ENCODE measurements around the gene PRKG1. TPM values are rescaled to one million over a fixed set of nuclear protein-coding genes. Genes with fewer than 3 reads are reported as not detected.

The PRKG1 gene
- total and polyA plus RNA-seq, 7 donors = 4.5 to 49.0 (median 31.7) TPM

DNA sequence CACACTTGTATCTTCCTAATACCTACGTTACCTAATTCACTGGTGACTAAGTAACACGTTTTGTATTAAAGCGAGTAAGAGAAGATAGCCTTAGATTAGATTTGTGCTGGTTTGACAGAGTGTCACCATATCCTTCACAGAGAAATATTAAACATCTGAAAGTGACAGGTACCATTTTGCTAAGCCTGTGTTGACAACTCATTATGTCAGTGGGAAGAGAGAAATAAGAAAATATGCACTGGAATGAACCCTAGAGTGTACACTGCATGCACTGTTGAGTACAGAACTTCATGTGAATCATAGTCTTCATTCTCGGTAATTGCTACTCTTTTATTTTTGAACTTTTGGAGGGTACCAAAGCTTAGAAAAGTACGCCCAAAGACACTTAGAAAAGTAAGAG, 10.9 kb downstream of the PRKG1 start:
- Histone ChIP-seq H3K4me1 (peaks cover 12% of the 10 kb centered on the region), H3K36me3 (ENCODE audit: insufficient read depth in 1 of 2, low read depth in 1 of 2) (no peaks in the 10 kb centered on the region), H3K4me3 (no peak overlapping the region), H3K27me3 (ENCODE audit: insufficient read depth in 3 of 3, low read length in 2 of 3) (no peaks in the 10 kb centered on the region), H3K9me3 (no peaks in the 10 kb centered on the region), H3K27ac (no peak overlapping the region)
- 86 to 92% (median 88%) methylated on average over 5 of the region's 5 CpGs for WGBS, 3 donors
- DNase-seq (no peak), ATAC-seq (peak in 1 of 4 donors; percentile 40)
- intact Hi-C loops (cut with DNase I) = loop anchor here in 1 of 2 donors (10.0 kb wide), 1 partner anchor 310 kb away; no protein-coding TSS in a partner anchor
- TF ChIP-seq, protein P1, sequence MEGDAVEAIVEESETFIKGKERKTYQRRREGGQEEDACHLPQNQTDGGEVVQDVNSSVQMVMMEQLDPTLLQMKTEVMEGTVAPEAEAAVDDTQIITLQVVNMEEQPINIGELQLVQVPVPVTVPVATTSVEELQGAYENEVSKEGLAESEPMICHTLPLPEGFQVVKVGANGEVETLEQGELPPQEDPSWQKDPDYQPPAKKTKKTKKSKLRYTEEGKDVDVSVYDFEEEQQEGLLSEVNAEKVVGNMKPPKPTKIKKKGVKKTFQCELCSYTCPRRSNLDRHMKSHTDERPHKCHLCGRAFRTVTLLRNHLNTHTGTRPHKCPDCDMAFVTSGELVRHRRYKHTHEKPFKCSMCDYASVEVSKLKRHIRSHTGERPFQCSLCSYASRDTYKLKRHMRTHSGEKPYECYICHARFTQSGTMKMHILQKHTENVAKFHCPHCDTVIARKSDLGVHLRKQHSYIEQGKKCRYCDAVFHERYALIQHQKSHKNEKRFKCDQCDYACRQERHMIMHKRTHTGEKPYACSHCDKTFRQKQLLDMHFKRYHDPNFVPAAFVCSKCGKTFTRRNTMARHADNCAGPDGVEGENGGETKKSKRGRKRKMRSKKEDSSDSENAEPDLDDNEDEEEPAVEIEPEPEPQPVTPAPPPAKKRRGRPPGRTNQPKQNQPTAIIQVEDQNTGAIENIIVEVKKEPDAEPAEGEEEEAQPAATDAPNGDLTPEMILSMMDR (IDR thresholded peaks at IDR 0.05) = no peak

DNA sequence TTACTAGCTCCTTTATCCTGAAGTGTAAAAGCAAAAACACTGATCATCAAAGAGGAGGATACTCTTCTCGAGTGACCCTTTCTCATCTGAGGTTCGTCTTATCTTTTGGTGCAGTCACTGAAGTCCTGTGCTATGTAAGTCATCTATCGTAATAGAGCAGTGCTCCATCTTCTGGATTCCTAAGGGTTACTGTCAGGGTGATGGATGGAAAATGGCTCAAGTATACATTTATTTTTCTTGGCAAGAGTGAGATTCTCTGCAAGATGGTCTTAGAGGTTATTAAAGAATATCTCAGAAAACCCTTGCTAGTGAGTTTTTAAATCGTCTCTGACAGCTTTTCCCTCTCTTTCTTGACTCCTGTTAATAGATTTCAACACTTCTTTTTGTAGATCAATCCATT, 12.4 kb downstream of the PRKG1 start:
- ATAC-seq = no peak
- H3K27me3 ChIP-seq (ENCODE audit: insufficient read depth in 3 of 3, low read length in 2 of 3) = no peaks in the 10 kb centered on the region
- no peaks in the 10 kb centered on the region for H3K9me3 ChIP-seq
- H3K36me3 ChIP-seq (ENCODE audit: insufficient read depth in 1 of 2, low read depth in 1 of 2) = no peaks in the 10 kb centered on the region
- intact Hi-C loops (cut with DNase I) = loop anchor here in 1 of 2 donors (10.0 kb wide), 1 partner anchor 308 kb away; no protein-coding TSS in a partner anchor
- no peak overlapping the region for H3K4me3 ChIP-seq
- WGBS, 3 donors = 76 to 85% (median 83%) methylated on average over 4 of the region's 4 CpGs
- DNase-seq = no peak
- peaks cover 25% of the 10 kb centered on the region for H3K4me1 ChIP-seq
- TF ChIP-seq, protein P1 (IDR thresholded peaks at IDR 0.05) = no peak
- H3K27ac ChIP-seq = no peak overlapping the region

DNA sequence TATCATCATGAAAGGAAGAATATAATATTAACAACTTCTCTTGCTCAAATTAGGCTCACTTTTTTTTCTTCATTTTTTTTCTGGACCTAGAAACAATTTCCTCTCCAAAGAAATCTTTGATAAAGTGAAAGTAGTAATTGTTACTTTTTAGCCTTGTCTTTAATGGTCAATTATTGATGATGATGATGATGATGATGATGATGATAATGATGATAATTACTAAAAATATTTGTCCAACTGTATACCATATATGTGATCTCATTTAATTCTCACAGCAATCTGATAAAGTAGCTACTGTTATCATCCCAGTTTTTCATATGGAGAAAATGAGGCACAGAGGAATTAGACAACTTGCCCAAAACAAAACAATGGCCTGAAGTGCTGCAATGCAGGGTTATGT, 12.8 kb downstream of the PRKG1 start:
- peaks cover 29% of the 10 kb centered on the region for H3K4me1 ChIP-seq
- TF ChIP-seq, protein P1 (IDR thresholded peaks at IDR 0.05) = no peak
- intact Hi-C loops (cut with DNase I) = loop anchor here in 1 of 2 donors (10.0 kb wide), 1 partner anchor 308 kb away; no protein-coding TSS in a partner anchor

DNA sequence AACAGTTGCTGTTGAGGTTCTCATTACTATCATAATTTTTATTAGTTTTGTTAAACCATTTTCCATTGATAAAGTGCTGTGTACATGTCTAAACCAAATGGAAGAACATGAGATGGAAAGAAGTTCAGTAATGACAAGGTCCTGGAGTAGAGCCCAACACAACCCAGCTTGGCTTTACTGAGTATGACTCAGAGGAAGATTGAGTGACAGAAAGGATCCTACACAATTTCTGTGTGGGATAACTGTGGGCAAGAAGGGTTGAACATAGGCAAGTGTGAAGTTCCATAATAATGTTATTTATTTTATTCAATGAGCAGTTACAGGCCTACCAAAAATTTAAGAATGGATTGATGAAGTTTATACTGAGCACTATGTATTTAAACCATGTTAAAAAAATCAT, 15.9 kb downstream of the PRKG1 start:
- Histone ChIP-seq H3K4me1 (peaks cover 41% of the 10 kb centered on the region), H3K4me3 (no peak overlapping the region), H3K27me3 (ENCODE audit: insufficient read depth in 3 of 3, low read length in 2 of 3) (no peaks in the 10 kb centered on the region), H3K27ac (no peak overlapping the region), H3K9me3 (no peaks in the 10 kb centered on the region), H3K36me3 (ENCODE audit: insufficient read depth in 1 of 2, low read depth in 1 of 2) (no peaks in the 10 kb centered on the region)
- peak; percentile 76 to 91 (median 85) for ATAC-seq
- intact Hi-C loops (cut with DNase I) = no loop called here
- TF ChIP-seq, protein P1 (IDR thresholded peaks at IDR 0.05) = no peak
- no peak for DNase-seq

More for the DNA sequence above, 12.8 kb downstream of the PRKG1 start:
- no peak overlapping the region for H3K27ac ChIP-seq
- H3K4me3 ChIP-seq = no peak overlapping the region
- H3K36me3 ChIP-seq (ENCODE audit: insufficient read depth in 1 of 2, low read depth in 1 of 2) = no peaks in the 10 kb centered on the region
- no peak for DNase-seq
- H3K9me3 ChIP-seq = no peaks in the 10 kb centered on the region
- H3K27me3 ChIP-seq (ENCODE audit: insufficient read depth in 3 of 3, low read length in 2 of 3) = no peaks in the 10 kb centered on the region
- ATAC-seq = no peak

DNA sequence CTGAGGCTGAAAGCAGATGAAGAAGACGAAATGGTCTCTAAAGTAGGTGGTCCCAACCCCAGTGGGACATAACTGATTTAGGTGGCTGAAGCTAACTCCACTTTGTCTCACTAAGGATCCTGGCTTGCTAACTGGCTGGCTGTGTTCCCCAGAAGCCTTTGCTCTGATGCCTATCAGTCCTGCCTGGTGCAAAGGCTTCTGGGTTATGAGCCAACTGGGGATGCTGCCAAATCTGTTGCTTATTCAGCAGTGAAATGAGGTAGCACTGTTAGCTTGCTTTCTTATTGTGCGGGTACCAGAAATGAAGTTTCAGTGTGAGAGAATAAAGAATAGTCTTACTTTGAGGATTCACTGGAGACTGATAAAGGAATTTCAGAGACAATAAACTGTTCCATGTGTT, 18.1 kb downstream of the PRKG1 start:
- intact Hi-C loops (cut with DNase I) = no loop called here

More for the DNA sequence above, 18.1 kb downstream of the PRKG1 start:
- Histone ChIP-seq H3K27me3 (ENCODE audit: insufficient read depth in 3 of 3, low read length in 2 of 3) (no peaks in the 10 kb centered on the region), H3K4me1 (peaks cover 44% of the 10 kb centered on the region), H3K27ac (peak overlapping the region; percentile 7), H3K9me3 (no peaks in the 10 kb centered on the region), H3K4me3 (no peak overlapping the region), H3K36me3 (ENCODE audit: insufficient read depth in 1 of 2, low read depth in 1 of 2) (no peaks in the 10 kb centered on the region)
- 37 to 46% (median 37%) methylated on average over 2 of the region's 2 CpGs for WGBS, 3 donors
- ATAC-seq = peak; percentile 74 to 92 (median 83)
- DNase-seq = peak; percentile 64 to 86
- TF ChIP-seq, protein P1 (IDR thresholded peaks at IDR 0.05) = no peak
